LNCAP (cell line): ENCODE measurements around the gene PLCB2.

Experiments
- CTCF ChIP-seq: fragments of 450-650 bp; IDR thresholded peaks from 2 replicates; pipeline ENCODE4 v1.5.1; 2017; ENCODE audit warnings: mild to moderate bottlenecking

Gene PLCB2

DNA sequence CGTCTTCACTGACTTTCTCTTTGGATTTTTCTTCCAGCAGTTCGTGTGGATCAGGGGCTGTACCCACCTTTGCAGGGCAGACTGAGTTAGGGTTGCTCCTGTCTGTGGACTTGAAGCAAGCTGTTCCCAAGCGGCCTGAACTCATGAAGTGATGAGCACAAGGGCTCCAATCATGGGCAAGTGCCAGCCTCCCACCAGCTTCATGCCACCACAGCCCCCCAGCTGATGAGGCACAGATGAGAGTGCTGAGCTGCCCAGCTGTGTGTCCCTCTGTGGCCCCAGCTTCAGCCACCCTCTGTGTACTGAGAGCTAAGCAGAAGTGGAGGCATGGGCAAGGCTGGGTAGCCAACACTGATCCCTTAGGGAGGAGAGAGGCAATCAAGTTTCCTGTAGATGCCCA lies 3.3 kb upstream of the PLCB2 start:
- TF ChIP-seq CTCF: no peak

GRCh38 chr15:40310001-40310959 lies 2.5 kb upstream of the PLCB2 start:
- TF ChIP-seq CTCF: peak; percentile 74

DNA sequence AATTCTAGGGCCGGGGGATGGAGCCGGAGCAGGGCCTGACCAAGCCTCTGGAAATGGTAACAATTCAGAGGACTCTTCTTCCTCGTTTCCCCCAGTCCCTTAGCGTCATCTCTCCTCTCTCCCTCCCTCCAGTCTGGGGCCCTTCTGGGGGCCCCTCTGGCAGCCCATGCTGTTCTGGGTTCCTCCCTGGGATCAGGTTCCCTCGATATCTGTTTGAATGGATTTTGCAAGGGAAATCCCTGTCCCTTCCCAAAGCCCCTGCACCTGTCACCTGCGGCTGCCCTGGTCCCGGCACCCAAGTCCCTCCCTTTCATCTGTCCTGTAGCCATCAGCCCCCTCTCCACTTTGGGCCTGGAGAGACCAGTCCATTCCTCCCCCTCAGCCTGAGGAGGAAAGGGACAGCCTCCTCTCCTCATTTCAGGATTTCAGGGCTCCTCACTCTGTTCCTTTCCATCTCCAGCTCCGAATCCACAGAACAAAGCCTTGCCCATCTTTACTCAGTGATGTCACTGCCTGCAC lies 1.7 kb upstream of the PLCB2 start:
- no peak for TF ChIP-seq CTCF

GRCh38 chr15:40306908-40307307 lies 827 bp downstream of the PLCB2 start:
- TF ChIP-seq CTCF: no peak

GRCh38 chr15:40306371-40306770 lies 1.4 kb downstream of the PLCB2 start:
- no peak for TF ChIP-seq CTCF

DNA sequence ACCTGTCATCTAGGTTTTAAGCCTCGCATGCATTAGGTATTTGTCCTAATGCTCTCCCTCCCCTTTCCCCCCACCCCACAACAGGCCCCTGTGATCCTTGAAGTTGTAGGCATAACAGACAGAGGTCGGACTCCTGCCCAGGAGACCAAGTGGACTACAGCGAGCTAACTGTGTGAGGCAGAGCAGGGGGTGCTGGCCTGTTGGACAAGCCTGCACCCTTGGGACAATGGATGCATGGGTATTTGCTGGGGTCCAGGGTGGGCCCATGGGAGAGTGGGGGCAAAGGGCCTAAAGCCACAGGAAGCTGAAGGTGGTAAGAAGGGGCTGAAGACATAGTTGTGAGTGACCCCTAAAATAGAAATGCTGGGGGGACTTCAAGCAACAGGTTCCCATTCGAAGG lies 2.5 kb downstream of the PLCB2 start:
- no peak for TF ChIP-seq CTCF

DNA sequence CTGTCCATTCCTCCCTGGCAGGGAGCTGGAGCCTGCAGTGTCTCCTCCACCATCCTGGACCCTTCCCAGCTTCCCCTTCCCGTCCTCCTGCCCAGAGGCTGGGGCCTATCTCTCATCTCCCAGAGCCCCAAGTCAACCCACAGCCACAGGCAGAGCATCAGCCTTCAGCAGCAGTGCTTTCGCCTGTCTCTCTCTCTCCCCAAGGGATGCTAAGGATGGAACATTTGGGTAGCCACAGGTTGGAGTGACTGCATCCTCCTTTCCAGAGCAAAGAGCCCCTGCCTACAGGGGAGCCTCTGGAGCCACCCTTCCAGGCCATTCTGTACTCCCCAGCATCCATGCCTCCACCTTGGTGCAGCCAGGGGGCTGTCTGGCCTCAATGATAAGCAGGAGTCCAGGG lies 4.2 kb downstream of the PLCB2 start:
- no peak for TF ChIP-seq CTCF
